Limb (tissue), 2 donors: ENCODE measurements around the gene JARID2.

Source experiments
- DNase-seq, 2 donors: peaks; one replicate each; pipeline ENCODE4 v3.0.0-alpha.2; 2016; ENCODE audit errors: extremely low spot score in 2 of 2

Gene JARID2

GRCh38 chr6:15436451-15436850, 190.6 kb downstream of the JARID2 start:
- DNase-seq: no peak

GRCh38 chr6:15437090-15437635, 191.3 kb downstream of the JARID2 start:
- DNase-seq: no peak

GRCh38 chr6:15439410-15440025, 193.6 kb downstream of the JARID2 start:
- DNase-seq: no peak

- no peak for DNase-seq
These were observed 194.2 kb downstream of the JARID2 start for GRCh38 chr6:15440040-15440439.

- peak; percentile 54 to 70 for DNase-seq
These were observed 195.5 kb downstream of the JARID2 start for GRCh38 chr6:15441215-15441868.

- no peak for DNase-seq
These were observed 196.1 kb downstream of the JARID2 start for GRCh38 chr6:15441981-15442380.

GRCh38 chr6:15442467-15442866, 196.6 kb downstream of the JARID2 start:
- no peak for DNase-seq

GRCh38 chr6:15443119-15443830, 197.4 kb downstream of the JARID2 start:
- no peak for DNase-seq

GRCh38 chr6:15444081-15444731, 198.3 kb downstream of the JARID2 start:
- DNase-seq: peak in 1 of 2 donors; percentile 48

GRCh38 chr6:15444881-15445280, 199.0 kb downstream of the JARID2 start:
- DNase-seq: peak in 1 of 2 donors; percentile 46

GRCh38 chr6:15447546-15448267, 201.8 kb downstream of the JARID2 start:
- DNase-seq: no peak

GRCh38 chr6:15449011-15449410, 203.1 kb downstream of the JARID2 start:
- no peak for DNase-seq

- no peak for DNase-seq
These were observed 205.9 kb downstream of the JARID2 start for GRCh38 chr6:15451738-15452137.

- DNase-seq: no peak
These were observed 206.5 kb downstream of the JARID2 start for GRCh38 chr6:15452182-15452941.

- no peak for DNase-seq
These were observed 207.3 kb downstream of the JARID2 start for GRCh38 chr6:15453186-15453585.

- DNase-seq: no peak
These were observed 207.8 kb downstream of the JARID2 start for GRCh38 chr6:15453622-15454021.

- DNase-seq: no peak
These were observed 210.6 kb downstream of the JARID2 start for GRCh38 chr6:15456422-15456821.

- no peak for DNase-seq
These were observed 211.3 kb downstream of the JARID2 start for GRCh38 chr6:15457121-15457650.

- DNase-seq: no peak
These were observed 212.2 kb downstream of the JARID2 start for GRCh38 chr6:15458021-15458459.

- no peak for DNase-seq
These were observed 214.3 kb downstream of the JARID2 start for GRCh38 chr6:15460110-15460727.
